Dedifferentiated amniotic fluid mesenchymal stem cell (primary cell): ENCODE results near the gene OR56A4.
A peak's percentile ranks its signal among the peaks of the same experiment; 100 is the strongest.

ENCODE experiments used
- DNase-seq: peaks from one replicate; pipeline ENCODE4 v3.0.0-alpha.2; 2016; ENCODE audit errors: extremely low spot score

OR56A4 gene, protein sequence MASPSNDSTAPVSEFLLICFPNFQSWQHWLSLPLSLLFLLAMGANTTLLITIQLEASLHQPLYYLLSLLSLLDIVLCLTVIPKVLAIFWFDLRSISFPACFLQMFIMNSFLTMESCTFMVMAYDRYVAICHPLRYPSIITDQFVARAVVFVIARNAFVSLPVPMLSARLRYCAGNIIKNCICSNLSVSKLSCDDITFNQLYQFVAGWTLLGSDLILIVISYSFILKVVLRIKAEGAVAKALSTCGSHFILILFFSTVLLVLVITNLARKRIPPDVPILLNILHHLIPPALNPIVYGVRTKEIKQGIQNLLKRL

DNA sequence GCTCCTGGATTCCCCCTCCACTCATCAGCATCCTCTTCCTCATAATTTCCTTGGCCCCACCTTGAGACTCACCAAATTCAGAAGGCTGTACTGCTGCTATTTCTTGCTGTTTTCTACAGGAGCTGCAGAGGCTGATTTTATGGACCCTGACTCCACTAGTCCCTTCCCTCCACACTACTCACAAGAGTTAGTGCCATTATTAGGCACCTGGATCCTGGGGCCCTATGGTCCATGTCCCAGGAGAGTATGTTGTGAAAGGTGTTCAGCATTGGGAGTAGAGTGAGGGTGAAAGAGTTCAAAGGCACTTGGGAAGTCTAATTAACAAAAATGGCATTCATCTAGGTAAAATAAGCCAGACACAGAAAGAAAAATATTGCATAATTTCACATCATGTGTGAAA lies at the start of gene OR56A4:
Gene OR56A4, minus strand, starts transcription at position 101 of the 400 bp plus-strand sequence. CDS start 3,954 bp downstream, outside the sequence.
- no peak for DNase-seq

GRCh38 chr11:6055569-6055968 lies 48.8 kb upstream of the OR56A4 start:
- no peak for DNase-seq

GRCh38 chr11:6052374-6052773 lies 45.6 kb upstream of the OR56A4 start:
- DNase-seq, result no peak

DNA sequence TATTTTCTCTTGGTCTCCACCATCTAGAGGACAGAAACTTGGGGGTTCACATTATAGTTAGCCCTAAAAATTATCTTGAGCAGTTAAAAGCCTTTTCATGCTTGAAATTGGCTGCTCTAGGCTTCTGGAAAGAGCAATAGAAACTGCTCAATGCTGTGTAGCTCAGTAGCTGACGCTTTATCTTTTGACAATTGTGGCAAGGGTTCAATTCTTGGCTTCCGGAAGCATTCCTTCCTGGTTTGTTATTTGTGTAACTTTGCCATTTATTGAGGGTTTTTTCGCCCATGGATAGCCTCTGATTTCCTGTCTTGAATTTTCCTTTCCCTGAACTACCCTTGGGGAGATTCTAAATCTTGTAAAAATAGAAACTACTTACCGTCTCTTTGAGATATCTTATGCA lies 34.1 kb upstream of the OR56A4 start:
- DNase-seq, result no peak

- no peak for DNase-seq
Observed at GRCh38 chr11:6030708-6031405, 24.1 kb upstream of the OR56A4 start, which contains the start of gene OR56A1. TSS of gene OR56A1 (minus strand) at chr11:6030758. CDS start at chr11:6027692, 3,066 bp downstream.

DNA sequence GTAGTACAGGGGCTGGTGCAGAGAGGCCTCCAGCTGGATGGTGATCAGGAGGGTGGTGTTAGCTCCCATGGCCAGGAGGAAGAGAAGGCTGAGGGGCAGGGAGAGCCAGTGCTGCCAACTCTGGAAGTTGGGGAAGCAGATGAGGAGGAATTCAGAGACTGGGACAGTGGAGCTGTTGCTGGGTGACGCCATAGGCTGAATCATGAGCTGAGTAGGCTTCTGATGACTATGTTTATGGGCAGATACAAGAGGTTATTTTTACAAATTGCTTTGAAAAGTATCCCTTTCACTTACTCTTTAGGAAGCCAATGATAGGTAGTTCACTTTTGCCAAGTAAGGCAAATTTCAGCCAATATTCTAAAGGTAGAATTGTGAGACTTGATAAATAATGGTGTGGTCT lies 20.8 kb upstream of the OR56A4 start:
- no peak for DNase-seq

DNA sequence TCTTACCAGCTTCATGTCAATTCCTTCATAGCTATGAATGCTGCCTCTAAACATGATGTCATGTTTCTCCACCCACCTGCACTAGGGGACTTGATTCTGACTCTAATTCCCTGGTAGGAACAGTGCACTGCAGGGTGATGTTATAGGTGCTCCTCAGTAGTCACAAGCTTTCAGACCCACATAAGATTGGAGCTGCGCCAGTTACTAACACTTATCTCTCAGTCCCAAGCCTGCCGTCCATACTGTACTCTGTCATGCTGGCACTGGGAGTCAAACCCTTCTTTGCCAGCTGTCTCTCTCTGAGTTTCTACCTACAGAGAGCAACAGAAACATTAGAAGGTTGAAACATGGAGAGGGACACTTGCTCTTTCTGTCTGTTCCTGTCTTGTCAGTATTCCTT lies 18.3 kb upstream of the OR56A4 start:
- DNase-seq, result no peak

DNA sequence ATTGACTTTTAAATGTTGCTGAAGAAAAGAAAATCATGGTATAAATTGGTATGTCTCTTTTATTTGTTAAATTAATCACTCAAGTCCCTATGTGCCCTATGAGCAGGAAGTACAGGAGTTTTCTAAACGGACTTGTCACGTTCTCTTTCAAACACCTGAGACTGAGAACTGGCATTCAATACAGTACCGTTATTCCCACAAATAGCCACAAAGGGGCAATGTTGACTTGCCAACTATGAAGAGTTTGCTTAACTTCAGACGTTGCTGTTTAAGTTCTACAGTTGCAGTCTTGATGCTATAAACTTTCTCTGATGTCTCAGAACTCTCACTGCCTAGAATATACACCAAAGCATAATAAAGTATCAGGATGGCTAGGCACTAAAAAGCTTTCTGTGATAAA lies 16.2 kb upstream of the OR56A4 start:
- DNase-seq, result peak; percentile 69

- DNase-seq, result no peak
Observed at GRCh38 chr11:6013042-6013441, 6.3 kb upstream of the OR56A4 start.

DNA sequence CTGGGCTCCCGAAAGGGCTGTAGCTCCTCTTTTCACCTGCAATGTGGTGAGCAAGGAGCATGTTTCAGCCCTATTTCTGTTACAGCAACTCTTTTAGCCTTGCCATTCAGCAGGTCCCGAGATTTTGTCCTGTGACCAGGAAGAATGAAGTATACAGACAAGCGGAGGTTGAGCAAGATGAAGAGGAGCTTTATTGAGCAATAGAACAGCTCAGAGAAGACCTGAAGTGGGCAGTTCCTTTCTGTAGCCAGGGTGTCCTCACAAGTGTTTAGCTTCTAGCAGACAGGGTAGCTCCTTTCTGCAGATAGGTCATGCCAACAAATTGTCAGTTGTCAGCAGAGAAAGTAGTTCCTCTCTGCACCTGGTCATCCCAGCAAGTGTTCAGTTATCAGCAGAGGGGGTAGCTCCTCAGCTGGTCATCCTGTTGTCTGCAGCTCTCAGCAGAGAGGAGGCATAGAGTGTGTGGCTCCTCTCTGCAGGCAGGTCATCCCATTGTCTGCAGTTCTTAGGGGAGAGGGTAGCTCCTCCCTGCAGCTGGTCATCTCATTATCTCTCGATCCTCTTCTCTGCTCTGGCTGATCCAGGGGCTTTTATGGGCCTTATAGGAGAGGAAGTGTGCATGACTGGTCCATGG lies 5.4 kb upstream of the OR56A4 start:
- DNase-seq, result no peak

- no peak for DNase-seq
Observed at GRCh38 chr11:6006395-6006794, 351 bp downstream of the OR56A4 start.

- DNase-seq, result no peak
Observed at GRCh38 chr11:6002202-6002699, 4.5 kb downstream of the OR56A4 start.

DNA sequence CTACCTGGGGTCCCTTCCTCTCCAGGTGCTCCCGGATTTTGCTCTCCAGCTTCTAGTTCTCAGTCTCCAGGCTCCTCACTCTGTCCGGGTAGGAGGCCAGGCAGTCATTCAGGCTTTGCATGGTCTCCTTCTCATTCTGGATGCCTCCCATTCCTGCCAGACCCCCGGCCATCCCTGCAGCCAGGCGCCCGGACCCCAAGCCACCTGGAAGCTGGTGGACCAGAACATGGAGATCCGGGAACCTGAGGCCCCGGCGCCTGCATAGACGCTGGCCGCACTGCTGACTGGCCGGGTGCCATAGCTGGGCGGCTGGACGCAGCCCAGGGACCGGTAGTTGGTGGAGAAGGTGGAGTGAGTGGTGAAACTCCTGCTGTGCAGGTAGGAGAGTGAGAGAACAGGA lies 12.0 kb downstream of the OR56A4 start:
- no peak for DNase-seq

GRCh38 chr11:5992604-5993251 lies 14.0 kb downstream of the OR56A4 start:
- DNase-seq, result no peak

DNA sequence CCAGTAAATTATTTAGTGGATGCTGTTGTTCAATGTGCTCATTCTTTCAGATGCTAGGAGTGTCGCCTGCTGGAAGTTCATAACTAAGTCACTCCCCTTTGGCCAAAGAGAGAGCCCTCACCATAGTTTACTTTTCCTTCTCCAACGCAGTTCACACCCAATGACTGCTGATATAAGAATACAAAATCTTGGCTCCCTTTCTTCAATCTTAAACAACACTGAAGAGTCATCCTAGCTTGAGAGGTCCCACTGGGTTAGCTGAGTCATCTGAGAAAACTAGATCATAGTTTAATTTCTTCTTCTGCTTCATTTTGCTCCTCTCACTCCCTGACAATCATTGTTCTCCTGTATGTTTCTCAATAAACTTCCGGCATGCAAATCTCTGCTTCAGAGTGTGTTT lies 14.6 kb downstream of the OR56A4 start:
- no peak for DNase-seq

DNA sequence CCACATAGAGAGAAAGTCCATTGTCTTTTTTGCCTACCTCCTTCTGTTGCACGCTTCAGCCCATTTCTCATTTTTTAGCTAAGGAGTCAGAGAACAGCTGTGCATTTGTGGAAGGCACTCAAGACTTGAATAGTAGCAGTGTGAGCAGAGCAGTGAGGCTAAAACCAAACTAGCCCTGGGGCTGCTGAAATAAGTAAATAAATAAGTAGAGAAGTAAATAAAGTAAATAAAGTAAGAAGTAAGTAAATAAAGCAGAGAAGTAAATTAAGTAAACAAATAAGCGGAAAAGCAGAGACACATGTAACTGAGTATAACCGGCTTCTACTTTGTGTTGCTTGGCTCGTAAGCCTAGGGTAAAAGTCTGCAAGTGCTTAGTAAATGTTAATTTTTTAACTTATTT lies 17.5 kb downstream of the OR56A4 start:
- no peak for DNase-seq

DNA sequence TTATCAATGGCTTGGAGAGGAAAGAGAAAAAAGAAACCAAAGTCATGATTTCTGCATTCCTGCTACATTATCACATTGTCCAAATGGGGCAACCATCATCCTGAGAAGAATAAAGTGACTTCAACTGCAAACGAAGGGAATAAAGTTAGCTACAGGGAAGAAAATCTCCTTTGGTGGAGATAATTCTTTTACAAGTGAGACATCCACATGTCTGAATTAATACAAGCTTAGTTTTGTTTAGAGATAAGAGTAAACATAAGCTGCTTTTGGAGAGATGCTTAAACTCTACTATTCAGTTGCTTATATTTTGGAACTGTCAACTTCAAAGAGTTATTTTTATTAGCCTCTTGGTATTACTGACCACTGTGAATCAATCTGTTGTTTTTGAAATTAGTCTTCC lies 19.9 kb downstream of the OR56A4 start, which contains the start of gene OR52L1:
Gene OR52L1, minus strand, starts transcription at position 101 of the 400 bp plus-strand sequence. Its CDS starts 55 bp downstream, at position 46.
- DNase-seq, result no peak

GRCh38 chr11:5983443-5983842 lies 23.3 kb downstream of the OR56A4 start:
- DNase-seq, result no peak

- DNase-seq, result no peak
Observed at GRCh38 chr11:5973530-5973929, 33.2 kb downstream of the OR56A4 start.

DNA sequence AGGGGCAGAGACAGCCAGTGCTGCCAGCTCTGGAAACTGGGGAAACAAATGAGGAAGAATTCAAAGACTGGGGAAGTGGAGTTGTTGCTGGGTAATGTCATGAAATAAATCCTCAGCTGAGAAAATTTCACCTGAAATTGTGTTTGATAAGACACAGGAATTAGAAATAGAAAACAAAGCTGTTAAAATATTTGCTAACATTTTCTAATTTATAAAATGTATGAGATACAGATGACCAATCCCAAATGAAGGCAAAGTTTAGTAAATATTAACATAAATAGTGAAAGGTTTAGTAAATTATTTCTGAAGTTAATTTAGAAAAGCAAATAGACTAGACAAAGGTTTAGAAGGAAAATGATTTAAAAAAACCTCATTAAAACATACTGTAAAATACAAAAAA lies 38.4 kb downstream of the OR56A4 start, which contains the start of gene OR56A5:
Gene OR56A5, minus strand, starts transcription at position 101 of the 400 bp plus-strand sequence. Its CDS starts 0 bp downstream, at position 101.
- DNase-seq, result no peak

GRCh38 chr11:5967708-5968107 lies 39.0 kb downstream of the OR56A4 start:
- no peak for DNase-seq

- no peak for DNase-seq
Observed at GRCh38 chr11:5966958-5967357, 39.8 kb downstream of the OR56A4 start.
